Measurements from ENCODE around the gene ANKH. TPM values are rescaled to one million over a fixed set of nuclear protein-coding genes. Genes with fewer than 3 reads are reported as not detected.

The ANKH gene
- total and polyA plus RNA-seq, 2 of the 13 experiments (the other 11 are each of a cell fraction or from before 2014, with no cell fraction given): 25.0 to 36.0 TPM

DNA sequence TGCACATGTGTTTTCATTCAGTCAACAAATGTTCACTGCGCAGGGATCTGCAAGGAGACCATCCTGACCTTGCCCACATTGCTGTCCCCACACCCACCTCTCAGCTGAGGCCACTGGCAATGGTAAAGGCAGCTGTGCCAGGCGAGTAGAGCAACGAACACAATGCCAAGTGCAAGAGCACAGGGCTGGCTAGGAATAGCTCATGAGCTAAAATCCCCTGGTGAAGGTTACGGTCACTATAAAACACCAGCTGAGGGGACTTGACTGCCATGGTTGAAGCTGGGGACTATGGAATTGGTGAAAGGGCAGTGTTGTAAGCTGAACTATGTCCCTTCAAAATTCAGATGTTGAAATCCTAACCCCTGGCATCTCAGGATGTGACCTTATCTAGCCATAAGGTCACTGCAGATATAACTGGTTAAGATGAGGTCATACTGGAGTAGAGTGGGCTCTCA lies 111.0 kb downstream of the ANKH start (continued):
- TF ChIP-seq MTERF4 (CRISPR knock-in tag; IDR thresholded peaks at IDR 0.05) (no peak), ZBED4 (CRISPR knock-in tag; IDR thresholded peaks at IDR 0.05; ENCODE audit: borderline replicate concordance) (no peak), RORA (CRISPR knock-in tag; IDR thresholded peaks at IDR 0.05) (no peak), KAT8 (CRISPR knock-in tag; IDR thresholded peaks at IDR 0.05) (no peak), BRCA1 (CRISPR knock-in tag; IDR thresholded peaks at IDR 0.05) (no peak), ZNF10 (CRISPR knock-in tag; IDR thresholded peaks at IDR 0.05; ENCODE audit: borderline replicate concordance, low read depth) (no peak), ZBTB1 (CRISPR knock-in tag; IDR thresholded peaks at IDR 0.05; ENCODE audit: borderline replicate concordance) (no peak), GATA4 (IDR thresholded peaks at IDR 0.05; ENCODE audit: borderline replicate concordance, low read depth) (no peak), NCOA2 (CRISPR knock-in tag; IDR thresholded peaks at IDR 0.05) (peak; percentile 64; the same call in 1 of the 2 replicates), GMEB1 (CRISPR knock-in tag; IDR thresholded peaks at IDR 0.05; ENCODE audit: borderline replicate concordance) (no peak), AGO1 (IDR thresholded peaks at IDR 0.05; ENCODE audit: low read depth, low read length, poor library complexity, severe bottlenecking) (no peak), PHB2 (IDR thresholded peaks at IDR 0.05; ENCODE audit: partially characterized antibody) (no peak), RAD51 (IDR thresholded peaks at IDR 0.05; ENCODE audit: borderline replicate concordance) (no peak), REL (CRISPR knock-in tag; conservative IDR thresholded peaks at IDR 0.05) (no peak), JUND (CRISPR knock-in tag; IDR thresholded peaks at IDR 0.05) (no peak), ZNF331 (CRISPR knock-in tag; IDR thresholded peaks at IDR 0.05) (no peak), ZNF7 (CRISPR knock-in tag; IDR thresholded peaks at IDR 0.05) (no peak), PAWR (CRISPR knock-in tag; IDR thresholded peaks at IDR 0.05; ENCODE audit: borderline replicate concordance) (no peak), SOX13 (IDR thresholded peaks at IDR 0.05) (no peak), SOX13 (CRISPR knock-in tag; conservative IDR thresholded peaks at IDR 0.05 in 1 of 2, IDR thresholded peaks at IDR 0.05 in 1 of 2) (0 out of 4 replicates have a peak, but pooled peaks of 1 of the 2 experiments have one; percentile 47), GABPB1 (CRISPR knock-in tag; IDR thresholded peaks at IDR 0.05) (no peak), FOXO1 (CRISPR knock-in tag; IDR thresholded peaks at IDR 0.05) (no peak)
- TF ChIP-seq, protein P1, sequence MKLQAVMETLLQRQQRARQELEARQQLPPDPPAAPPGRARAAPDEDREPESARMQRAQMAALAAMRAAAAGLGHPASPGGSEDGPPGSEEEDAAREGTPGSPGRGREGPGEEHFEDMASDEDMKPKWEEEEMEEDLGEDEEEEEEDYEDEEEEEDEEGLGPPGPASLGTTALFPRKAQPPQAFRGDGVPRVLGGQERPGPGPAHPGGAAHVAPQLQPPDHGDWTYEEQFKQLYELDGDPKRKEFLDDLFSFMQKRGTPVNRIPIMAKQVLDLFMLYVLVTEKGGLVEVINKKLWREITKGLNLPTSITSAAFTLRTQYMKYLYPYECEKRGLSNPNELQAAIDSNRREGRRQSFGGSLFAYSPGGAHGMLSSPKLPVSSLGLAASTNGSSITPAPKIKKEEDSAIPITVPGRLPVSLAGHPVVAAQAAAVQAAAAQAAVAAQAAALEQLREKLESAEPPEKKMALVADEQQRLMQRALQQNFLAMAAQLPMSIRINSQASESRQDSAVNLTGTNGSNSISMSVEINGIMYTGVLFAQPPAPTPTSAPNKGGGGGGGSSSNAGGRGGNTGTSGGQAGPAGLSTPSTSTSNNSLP (IDR thresholded peaks at IDR 0.05; ENCODE audit: low read depth, low read length): peak; percentile 57; the same call in 1 of the 2 replicates
